GM21825 (cell line): ENCODE results near the gene PTPRM.

Experiments used
- ATAC-seq: cut with Tn5 transposase; IDR thresholded peaks from one replicate; pipeline ENCODE4 v1.9.1; 2021; ENCODE audit warnings: mild to moderate bottlenecking, moderate library complexity; ENCODE audit not compliant: unreplicated experiment

Gene PTPRM

DNA sequence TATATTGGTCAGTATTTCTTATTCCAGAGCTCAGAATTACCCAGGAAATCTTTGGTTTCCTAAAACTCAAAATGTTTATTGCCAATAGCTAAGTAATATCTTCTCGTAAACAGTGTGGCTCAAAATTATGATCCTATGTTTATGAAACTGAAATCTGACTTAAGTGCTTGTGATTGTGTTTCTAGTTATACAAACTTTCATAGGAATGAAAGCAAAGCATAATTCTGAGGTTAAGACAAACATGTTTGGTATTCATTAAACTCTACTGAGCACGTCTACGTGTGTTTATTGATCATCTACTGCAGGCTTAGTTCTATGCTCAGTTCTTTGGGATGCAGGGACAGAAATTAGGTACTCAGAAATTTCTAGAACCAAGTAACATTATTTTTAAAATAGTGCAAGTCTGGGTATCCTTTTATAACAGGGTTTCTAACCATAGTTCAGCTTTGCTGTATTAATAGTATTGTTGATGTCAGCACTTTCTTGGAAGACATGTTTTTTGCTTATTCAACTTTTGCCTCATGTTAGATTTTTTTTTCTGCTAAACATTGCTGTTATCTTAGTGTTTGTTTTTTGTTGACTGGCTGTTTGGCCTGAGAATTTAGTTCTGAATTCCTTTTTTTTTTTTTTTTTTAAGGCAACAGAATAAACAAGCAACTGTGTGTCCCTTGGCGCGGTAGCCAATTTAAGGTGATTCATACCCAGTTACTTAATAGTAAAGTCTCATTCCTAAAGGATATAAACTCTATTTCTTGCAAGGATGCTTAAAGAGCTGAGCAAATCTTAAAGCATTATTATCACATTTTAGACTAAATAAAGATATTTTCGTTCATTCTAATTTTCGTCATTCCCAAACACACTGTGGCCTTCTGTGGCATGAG lies 31.3 kb downstream of the PTPRM start:
- no peak for ATAC-seq

DNA sequence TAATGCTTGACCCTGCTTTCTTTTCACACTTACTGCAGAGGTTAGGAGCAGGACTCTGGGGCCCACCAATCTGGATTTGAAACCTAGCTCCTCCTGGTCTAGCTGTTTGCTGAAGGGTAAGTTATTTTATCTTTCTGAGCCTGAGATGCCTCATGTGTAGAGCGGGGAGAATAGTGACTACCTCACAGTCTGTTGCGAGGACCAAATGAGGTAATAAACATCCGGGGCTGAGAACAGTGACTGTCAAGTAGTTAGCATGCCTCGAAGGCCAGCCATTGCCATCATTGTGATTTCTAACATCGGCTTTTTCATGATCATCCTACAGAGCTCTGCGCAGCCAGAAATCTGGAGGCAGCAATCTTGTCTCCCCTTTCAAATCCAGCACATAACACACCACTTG lies 32.9 kb downstream of the PTPRM start:
- no peak for ATAC-seq

DNA sequence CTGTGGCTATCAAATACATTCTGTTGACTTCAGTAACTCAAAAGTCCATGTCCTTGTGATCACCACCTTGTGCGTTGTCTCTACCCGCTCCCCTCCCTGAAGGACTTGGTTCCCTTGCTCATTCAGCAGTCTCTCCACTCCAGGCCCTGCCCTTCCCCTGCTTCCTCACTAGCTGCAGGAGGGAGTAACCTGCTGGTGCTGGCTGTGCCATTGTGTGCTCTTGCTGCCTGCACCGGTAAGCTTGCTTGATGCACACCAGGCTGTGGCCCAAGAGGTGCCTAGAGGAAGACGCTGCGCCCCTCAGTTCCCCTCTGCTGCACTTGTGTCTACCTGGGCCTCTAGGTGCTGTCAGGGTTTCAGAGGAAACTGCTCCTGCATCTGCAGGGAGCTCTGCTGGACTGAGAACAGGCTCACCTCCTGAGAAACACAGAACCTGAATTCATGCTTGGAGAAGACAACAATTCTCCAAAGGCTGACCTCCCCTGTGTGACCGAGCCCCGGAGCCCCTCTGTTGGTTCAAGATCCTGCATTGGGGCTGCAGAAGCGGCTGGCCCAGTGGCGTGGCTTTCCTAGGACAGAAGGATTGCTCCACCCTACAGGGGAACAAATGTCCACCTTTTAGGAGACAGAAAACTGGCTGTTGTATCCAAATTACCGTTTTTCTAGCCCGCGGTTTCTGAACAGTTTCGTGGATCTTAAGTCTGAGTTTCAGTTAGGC lies 33.6 kb downstream of the PTPRM start:
- no peak for ATAC-seq

DNA sequence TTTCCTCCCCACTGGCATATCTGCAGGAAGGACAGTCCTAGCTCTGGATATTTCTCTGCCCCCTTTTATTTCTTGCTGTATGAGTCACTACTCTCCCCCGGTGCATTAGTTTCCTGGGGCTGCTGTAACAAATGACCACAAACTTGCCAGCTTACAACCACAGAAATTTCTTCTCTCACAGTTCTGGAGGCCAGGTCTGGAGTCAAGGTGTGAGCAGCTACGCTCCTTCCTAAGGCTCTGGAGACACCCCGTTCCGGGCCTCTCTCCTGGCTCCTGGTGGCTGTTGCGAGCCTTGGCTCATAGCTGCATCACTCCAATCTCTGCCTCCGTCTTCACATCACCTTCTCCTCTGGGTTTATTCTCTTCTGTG lies 34.1 kb downstream of the PTPRM start:
- no peak for ATAC-seq

DNA sequence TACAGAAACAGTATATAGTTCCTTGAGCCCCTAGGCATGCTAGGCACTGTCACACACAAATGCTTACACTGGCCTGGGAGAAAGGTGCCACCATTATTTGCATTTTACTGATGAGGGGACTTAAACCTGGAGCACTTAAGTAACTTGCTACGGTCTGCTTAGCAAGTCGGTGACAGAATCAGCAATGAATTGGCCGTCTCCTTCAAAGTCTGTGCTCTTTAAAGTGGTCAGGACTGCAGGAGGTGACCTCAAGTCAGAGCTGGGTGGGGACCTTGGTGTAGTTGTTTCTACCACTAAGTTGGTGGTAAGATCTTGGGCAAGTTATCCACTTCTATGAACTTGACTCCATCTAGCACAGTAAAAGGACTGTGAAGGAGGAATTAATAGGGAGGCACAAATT lies 34.8 kb downstream of the PTPRM start:
- no peak for ATAC-seq

DNA sequence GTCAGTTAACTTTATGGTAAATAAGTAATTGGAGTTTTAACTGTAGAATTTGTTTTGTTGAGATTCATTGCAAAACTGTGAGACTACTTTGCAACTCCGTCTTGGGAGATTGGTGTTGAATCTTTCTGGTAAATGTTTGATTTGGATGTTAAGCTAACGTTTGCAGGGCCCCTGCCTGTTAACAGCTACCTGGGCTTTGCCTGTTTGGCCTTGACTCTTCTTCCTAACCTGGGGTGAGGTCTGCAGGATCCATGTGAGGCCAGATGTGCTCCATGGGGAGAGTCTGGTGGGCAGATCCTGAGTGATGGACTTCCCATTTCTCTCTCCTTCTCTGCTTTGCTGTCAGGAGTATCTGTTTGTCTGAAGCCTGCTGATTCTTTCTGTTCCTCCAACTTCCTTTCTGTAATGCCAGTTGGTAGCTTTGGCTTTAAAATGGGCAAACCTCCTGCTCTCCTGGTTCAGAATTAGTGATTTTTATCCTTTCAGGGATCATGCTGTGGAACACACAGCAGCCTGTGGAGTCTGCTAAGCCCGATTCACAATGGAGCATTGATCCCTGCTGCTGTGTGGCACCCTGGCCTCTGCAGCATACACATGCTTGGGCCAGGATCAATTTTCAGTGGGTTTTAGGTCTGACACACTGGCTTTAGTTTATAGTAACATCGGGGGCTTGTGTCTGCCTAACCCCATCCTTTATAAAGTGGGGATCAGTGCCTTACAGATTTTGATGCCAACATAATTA lies 36.3 kb downstream of the PTPRM start:
- ATAC-seq, result no peak

DNA sequence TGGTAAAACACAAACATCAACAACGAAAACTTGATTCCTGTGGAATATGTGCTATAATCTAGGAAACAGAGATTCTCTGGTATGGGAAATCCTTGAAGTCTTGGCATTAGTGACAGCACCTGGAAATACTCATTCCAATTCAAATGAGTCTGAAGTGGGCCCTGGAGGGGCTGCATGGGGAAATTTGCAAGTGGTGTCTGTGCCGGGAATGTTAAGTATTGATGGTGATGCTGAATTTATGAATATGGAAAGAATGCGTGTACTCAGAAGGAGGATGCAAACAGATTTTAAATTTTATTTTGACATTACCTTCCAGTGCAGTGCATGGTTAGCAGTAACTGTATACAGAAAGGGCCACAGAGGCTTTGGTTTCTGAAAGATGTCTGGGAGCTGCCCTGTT lies 37.2 kb downstream of the PTPRM start:
- no peak for ATAC-seq

DNA sequence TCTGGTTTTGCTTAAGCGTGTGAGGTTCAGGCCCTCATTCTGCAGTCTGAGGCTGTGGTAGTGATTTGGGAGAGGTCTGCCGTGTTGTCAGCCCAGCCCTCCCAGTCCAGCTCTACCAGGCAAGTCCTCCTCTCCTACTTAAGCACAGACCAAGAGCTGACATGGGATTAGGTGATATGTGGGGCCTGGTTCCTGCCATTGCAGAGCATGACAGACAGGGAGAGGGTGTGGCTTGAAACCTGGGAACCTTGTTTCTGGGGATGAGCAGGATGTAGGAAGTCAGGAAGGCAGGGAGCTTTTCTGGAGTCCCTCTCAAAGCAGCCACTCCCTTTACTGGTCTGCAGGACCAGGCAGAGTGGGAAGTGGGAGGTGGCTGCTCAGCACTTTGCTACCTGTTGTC lies 38.6 kb downstream of the PTPRM start:
- ATAC-seq, result no peak

DNA sequence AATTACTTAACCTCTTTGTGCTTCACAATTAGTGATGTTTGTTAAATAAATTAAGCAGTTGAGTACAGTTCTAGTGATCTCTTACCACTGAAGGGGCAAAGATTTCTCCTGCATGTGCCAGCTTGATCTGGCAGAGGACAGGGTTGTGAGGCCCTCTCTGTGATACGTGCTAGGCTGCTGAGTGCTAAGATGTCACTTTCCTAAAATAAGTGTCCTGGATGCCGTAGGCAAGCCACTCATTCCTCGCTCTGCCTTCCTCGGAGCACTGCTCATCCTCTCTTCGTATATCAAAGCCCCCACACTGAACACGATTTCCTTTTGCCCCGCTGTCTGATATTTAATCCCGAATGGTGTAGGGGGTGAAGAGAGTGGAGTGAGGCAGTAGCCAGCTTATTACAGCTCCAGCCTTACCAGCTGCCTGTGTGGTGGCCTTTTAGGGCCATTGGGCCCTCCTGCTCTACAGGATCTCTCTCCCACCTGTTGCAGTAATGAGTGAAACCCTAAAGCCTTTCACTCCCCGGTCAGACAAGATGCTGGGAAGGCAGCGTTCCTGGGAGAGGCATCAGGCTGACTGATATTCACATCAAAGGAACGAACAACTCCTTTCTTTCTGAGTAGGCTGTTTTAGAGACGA lies 40.5 kb downstream of the PTPRM start:
- ATAC-seq, result no peak

DNA sequence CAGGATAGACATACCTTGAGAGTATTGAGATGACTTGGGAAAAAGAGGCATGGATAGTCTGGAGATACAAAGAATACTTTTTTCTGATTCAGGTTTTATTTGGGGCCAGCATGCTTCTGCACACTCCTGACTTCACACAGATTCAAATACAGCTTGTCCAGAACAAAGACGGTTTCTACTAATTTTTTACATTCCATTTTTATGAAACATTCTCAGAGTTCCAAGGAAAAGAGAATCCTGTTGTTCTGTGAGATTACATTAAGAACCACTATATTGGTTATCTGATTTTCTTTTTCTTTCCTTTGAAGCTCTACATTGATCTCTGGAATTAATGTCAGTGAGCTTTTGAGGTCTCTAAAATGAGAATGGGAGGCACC lies 41.0 kb downstream of the PTPRM start:
- ATAC-seq, result no peak

DNA sequence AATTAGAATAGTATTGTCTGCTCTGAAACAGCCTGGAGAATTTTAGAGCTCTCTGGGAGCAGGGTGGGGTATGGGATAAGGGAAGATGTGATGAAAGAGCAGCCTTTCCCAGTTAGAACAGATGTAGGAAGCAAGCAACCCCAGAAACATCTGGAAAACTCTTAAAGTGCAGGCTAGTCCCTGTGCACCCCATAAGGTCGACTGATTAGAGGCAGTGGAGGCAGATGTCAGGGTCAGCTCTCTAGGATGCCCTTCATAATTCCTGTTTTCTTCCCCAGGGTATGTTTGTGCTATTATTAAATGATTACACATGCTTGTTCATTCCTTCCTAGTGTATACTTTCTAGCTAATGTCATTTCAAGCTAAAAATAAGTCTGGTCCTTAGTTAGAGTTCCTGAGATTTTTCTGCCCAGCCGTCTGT lies 41.7 kb downstream of the PTPRM start:
- ATAC-seq, result no peak

DNA sequence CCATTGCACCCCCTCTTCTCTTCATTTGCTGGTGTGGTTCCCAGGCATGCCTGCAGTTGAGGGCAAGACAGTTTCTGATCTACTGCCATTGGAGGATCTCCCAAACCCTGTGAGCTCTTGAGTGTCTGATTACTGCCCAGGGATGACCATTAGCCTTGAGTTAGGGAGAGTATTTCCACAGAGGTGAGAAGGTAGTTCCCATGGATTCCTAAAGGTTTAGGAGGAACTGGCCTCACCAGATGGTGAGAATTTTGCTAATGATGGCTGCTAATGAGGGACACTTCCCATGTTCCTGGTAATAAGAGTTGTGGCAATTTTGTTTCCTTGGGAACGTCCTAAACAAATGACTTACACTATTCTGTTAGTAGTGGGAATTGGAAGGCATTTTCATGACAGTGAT lies 42.5 kb downstream of the PTPRM start:
- ATAC-seq, result no peak

DNA sequence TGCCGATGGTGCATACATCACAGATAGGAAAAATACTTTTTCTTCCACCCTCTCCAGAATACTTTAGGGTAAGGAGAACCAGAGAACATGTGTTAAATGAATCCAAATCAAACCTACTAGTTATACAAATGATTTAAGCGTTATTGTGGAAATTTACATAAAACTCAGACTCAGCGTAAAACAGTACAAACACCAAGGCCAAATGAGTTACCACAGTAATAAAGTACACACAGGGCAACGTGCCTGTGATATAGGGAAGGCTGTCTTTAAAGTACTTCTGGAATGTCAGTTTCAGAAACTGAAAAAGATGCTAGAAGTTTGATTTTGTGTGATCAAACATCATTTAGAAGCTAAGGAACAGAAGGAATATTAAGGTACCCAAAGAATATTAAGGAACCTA lies 46.9 kb downstream of the PTPRM start:
- ATAC-seq, result no peak

DNA sequence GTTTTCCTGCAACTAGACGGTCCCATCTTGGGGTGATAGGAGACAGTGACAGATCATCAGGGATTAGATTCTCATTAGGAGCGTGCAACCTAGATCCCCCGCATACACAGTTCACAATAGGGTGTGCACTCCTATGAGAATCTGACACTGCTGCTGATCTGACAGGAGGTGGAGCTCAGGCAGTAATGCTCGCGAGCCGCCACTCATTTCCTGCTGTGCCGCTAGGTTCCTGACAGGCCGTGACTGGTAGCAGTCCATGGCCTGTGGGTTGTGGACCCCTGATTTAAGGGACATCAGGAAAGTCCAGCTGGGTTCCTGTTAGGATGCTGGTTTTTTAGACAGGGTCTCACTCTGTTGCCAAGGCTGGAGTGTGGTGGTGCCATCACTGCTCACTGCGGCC lies 48.7 kb downstream of the PTPRM start:
- no peak for ATAC-seq

DNA sequence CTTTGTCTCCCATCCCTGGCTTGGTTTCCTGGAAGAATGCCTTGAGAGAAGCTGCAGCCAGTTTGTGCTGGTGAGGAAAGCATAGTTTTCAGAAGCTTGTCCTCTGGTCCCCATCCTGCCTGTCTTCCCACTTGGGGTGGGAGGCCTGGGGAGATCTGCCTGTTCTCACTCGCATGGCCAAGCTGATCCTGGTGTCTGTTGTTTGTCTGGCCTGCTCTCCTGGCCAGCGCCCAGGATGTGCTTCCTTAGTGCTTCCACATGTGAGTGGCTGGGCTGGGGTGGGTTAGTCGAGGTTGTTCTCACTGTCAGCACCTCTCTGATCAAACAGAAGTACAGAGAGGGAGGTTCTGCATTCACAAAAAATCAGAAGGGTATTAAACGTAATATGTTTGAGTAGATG lies 49.5 kb downstream of the PTPRM start:
- no peak for ATAC-seq

DNA sequence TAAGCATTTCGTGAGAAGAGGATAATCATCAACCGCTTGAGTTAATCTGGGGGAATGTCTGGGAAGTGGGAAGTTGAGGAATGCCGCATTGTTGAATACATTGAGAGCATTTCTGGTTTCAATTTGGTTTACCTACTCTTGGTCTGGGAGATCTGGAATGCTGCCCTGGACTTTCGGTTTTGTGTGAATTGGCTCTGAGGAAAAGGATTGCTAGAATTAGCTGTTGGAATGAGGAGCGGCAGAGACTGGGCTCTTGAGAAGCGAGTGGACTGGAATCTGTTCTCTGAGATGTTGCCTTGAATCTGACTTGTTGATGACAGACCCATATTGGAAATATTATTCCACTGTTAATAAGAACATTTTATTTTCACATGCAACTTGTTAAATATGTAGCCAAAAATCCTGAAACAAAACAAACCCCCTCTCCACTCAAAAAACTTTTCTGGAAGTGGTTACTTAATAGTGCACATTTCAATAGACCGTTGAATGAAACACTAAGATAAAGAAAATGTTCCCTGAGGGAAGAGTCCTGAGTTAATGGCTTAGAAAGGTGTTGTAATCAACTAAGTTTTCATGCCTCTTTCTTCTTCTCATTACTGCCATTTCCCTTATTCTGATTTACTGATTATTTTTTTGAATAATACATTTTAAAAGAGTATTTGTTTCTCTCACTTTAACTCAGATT lies 50.8 kb downstream of the PTPRM start:
- no peak for ATAC-seq

DNA sequence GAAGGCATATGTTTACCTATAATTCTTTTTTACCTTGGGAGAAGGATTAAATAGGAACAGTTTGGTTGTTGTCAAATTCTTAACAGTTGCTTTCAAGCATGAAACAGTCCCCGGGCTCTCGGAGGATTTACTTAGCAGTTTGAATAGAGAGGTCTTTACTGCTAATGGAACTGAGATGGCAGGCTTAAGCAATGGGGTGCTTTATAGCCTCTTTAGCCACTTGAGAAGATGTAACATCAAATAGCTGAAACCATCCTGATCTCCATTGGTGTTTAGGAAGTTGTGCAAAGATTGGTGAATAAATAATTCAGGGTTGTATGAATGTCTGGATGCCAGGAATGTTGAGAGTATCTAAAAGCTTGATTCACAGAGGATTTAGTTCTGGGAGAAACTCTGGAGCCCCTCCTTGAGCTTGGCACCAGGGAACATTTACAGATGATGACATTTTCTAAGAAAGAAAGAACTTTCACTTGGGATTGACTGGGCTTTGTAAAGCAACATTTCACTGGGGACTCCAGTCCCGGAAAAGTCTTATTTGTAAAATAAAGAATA lies 51.9 kb downstream of the PTPRM start:
- no peak for ATAC-seq

DNA sequence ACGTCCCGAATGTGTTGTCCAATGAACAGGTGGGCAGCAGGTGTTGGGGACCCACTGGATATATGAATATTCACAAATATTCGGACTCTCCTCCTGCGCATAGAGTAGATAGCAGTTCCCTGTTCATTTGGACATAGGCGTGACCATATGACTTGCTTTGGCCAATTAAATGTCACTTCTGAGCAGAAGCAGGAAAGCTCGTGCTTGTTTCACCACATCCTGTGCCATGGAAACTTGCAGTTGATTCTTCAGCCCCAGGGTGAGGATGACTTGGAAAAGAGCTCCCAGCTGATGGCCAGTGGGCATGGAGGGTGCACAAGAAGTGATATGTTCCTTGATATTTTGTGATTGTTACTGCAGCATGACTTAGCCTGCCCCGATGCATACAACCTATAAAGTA lies 52.6 kb downstream of the PTPRM start:
- no peak for ATAC-seq

DNA sequence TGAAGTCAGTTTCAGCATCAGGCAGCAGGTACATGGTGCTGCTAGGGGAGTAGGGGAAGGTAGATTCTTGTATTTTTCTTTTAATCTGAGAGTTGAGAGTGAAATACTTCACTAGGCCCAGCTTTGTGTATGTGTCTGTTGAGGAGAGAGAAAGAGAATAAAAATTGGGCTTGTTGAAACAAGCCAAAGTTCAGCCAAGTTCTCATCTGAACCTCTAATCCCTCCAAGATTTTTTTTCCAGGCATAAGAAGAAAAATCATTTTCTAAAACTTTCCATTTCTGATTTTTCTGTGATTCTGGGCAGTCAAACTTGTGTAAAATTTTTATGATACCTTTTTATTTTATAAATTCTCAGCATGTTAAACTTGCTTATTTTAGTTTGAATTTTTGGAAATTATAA lies 55.6 kb downstream of the PTPRM start:
- ATAC-seq, result no peak

DNA sequence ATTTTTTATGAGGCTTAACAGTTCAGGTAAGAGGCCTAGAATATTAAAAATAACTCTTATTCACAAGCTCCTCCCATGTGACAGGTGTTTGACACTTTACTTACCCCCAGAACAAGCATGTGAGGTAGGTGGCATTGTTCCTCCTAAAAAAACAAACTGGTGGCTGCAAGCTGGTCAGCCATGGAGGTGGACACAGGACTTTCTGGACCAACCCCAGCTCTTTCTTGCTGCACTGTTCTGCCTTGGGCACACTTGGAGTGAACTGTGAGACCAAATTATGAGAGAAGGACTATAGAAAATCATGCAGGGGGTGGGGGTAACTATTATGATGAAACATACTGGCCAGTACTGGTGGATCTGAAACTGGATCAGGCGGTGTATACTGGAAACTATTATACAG lies 56.6 kb downstream of the PTPRM start:
- no peak for ATAC-seq

DNA sequence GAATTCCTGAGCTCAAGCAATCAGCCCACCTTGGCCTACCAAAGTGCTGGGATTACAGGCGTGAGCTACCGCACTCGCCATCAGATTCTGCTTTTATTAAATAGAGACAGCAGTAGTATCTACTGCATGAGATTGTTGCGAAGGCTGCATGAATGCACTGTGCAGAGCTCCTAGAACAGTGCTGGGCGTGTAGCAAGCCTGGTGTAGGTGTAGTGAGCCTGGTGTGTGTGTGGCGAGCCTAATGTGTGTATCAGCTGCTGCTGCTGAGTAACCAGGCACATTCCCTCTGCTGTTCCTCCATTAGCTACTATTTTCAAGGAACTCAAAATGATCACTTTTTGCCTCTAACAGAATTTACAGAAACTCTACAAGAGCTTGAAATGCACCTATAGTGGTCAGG lies 57.6 kb downstream of the PTPRM start:
- no peak for ATAC-seq
